Stimulated activated CD8-positive, alpha-beta memory T cell treated with anti-CD3 and anti-CD28 coated beads, Interleukin-7, amount 100 ng/mL, for 4 hours (primary cell): Measurements from ENCODE around the gene HSPA1A.

ENCODE experiments used
- DNase-seq, 2 donors: peaks; one replicate each; pipeline ENCODE4 v3.0.0-alpha.2; 2020; ENCODE audit warnings: low read depth in 2 of 2

The HSPA1A gene

GRCh38 chr6:31865205-31866118 lies 50.1 kb downstream of the HSPA1A start:
- no peak for DNase-seq
